GM18868 (cell line): ENCODE data around the gene MYOM3.
"Not testable (repeated sequence)": the region's sequence is repeated elsewhere in the genome, so short reads cannot be mapped to it uniquely, and the experiment has no call there.

Experiments
- ATAC-seq: cut with Tn5 transposase; IDR thresholded peaks from one replicate; pipeline ENCODE4 v1.9.1; 2021; ENCODE audit warnings: mild to moderate bottlenecking, moderate library complexity; ENCODE audit not compliant: unreplicated experiment

Gene MYOM3

GRCh38 chr1:24045771-24046170 lies 66.2 kb downstream of the MYOM3 start:
- ATAC-seq = no peak

- ATAC-seq = not testable (repeated sequence)
Observed at GRCh38 chr1:24044672-24045071, 67.3 kb downstream of the MYOM3 start.

- no peak for ATAC-seq
Observed at GRCh38 chr1:24043345-24044032, 68.4 kb downstream of the MYOM3 start.

GRCh38 chr1:24042315-24042714 lies 69.6 kb downstream of the MYOM3 start:
- ATAC-seq = no peak

GRCh38 chr1:24036088-24036487 lies 75.8 kb downstream of the MYOM3 start:
- no peak for ATAC-seq

GRCh38 chr1:24032981-24033380 lies 79.0 kb downstream of the MYOM3 start:
- ATAC-seq = no peak

GRCh38 chr1:24030976-24031516 lies 80.9 kb downstream of the MYOM3 start:
- not testable (repeated sequence) for ATAC-seq

- ATAC-seq = no peak
Observed at GRCh38 chr1:24027838-24028468, 84.0 kb downstream of the MYOM3 start.

GRCh38 chr1:24022581-24023361 lies 89.2 kb downstream of the MYOM3 start:
- ATAC-seq = no peak

- ATAC-seq = no peak
Observed at GRCh38 chr1:24021403-24022266, 90.3 kb downstream of the MYOM3 start.

- ATAC-seq = no peak
Observed at GRCh38 chr1:24020470-24020869, 91.5 kb downstream of the MYOM3 start.

- no peak for ATAC-seq
Observed at GRCh38 chr1:24020025-24020424, 91.9 kb downstream of the MYOM3 start.

- no peak for ATAC-seq
Observed at GRCh38 chr1:24018611-24019580, 93.0 kb downstream of the MYOM3 start.

GRCh38 chr1:24015221-24016210 lies 96.4 kb downstream of the MYOM3 start:
- ATAC-seq = no peak

GRCh38 chr1:24012878-24013277 lies 99.1 kb downstream of the MYOM3 start:
- ATAC-seq = not testable (repeated sequence)

GRCh38 chr1:24010650-24011049 lies 101.3 kb downstream of the MYOM3 start:
- no peak for ATAC-seq

GRCh38 chr1:24009406-24009805 lies 102.5 kb downstream of the MYOM3 start:
- ATAC-seq = no peak

- ATAC-seq = not testable (repeated sequence)
Observed at GRCh38 chr1:24008574-24009184, 103.3 kb downstream of the MYOM3 start.
